Ishikawa (cell line): ENCODE measurements around the gene ACSL5.

ENCODE experiments used
- CEBPB ChIP-seq: IDR thresholded peaks from 2 replicates; pipeline ENCODE4 v1.6.1; 2012
- CREB1 ChIP-seq: IDR thresholded peaks from 2 replicates; pipeline ENCODE4 v1.6.1; 2012; ENCODE audit warnings: low read depth
- EGR1 ChIP-seq: IDR thresholded peaks from 2 replicates; pipeline ENCODE4 v1.6.1; 2012
- EP300 ChIP-seq: IDR thresholded peaks from 2 replicates; pipeline ENCODE4 v1.6.1; 2012; ENCODE audit warnings: borderline replicate concordance
- NFIC ChIP-seq: IDR thresholded peaks from 2 replicates; pipeline ENCODE4 v1.6.1; 2012
- RAD21 ChIP-seq: IDR thresholded peaks from 2 replicates; pipeline ENCODE4 v1.6.1; 2012; ENCODE audit warnings: low read depth
- REST ChIP-seq: IDR thresholded peaks from 2 replicates; pipeline ENCODE4 v1.6.1; 2012; ENCODE audit warnings: low read depth, mild to moderate bottlenecking
- TAF1 ChIP-seq: IDR thresholded peaks from 2 replicates; pipeline ENCODE4 v1.6.1; 2012; ENCODE audit warnings: low read depth, mild to moderate bottlenecking
- TEAD4 ChIP-seq: IDR thresholded peaks from 2 replicates; pipeline ENCODE4 v1.6.1; 2012
- YY1 ChIP-seq: IDR thresholded peaks from 2 replicates; pipeline ENCODE4 v1.6.1; 2012; ENCODE audit warnings: low read depth
- ZBTB7A ChIP-seq: IDR thresholded peaks from 2 replicates; pipeline ENCODE4 v1.6.1; 2012; ENCODE audit warnings: low read depth
- TF ChIP-seq, protein P1 (sequence below): IDR thresholded peaks from 2 replicates; pipeline ENCODE4 v1.6.1; 2012
- TF ChIP-seq, protein P2 (sequence below): IDR thresholded peaks from 2 replicates; pipeline ENCODE4 v1.6.1; 2012

The ACSL5 gene

GRCh38 chr10:112382515-112383235 is 8.8 kb downstream of the ACSL5 start:
- TF ChIP-seq CEBPB = no peak
- TF ChIP-seq, protein P1, sequence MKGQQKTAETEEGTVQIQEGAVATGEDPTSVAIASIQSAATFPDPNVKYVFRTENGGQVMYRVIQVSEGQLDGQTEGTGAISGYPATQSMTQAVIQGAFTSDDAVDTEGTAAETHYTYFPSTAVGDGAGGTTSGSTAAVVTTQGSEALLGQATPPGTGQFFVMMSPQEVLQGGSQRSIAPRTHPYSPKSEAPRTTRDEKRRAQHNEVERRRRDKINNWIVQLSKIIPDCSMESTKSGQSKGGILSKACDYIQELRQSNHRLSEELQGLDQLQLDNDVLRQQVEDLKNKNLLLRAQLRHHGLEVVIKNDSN = no peak

- TF ChIP-seq EP300 = no peak
- no peak for TF ChIP-seq TAF1
- TF ChIP-seq REST = no peak
- no peak for TF ChIP-seq TEAD4
- no peak for TF ChIP-seq ZBTB7A
- no peak for TF ChIP-seq NFIC
- TF ChIP-seq, protein P1 = no peak
These were observed 9.4 kb downstream of the ACSL5 start for GRCh38 chr10:112383325-112383724.

DNA sequence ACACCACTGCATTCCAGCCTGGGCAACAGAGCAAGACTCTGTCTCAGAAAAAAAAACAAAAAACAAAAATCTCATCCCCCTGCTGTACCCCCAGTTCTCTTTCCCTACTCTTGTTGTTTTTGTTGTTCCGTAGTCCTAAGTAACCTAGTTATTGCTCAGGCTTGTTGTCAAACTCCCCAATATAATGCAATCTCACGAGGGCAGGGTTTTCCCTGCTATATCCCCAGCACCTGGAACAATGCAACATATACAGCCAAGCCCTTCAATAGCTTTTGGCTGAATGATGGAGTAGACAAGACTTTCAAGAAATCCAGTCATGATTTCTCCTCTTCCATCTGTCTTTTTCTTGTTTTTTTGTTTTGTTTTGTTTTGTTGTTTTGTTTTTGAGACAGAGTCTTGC is 10.2 kb downstream of the ACSL5 start:
- TF ChIP-seq, protein P1 = no peak
- no peak for TF ChIP-seq TAF1
- no peak for TF ChIP-seq RAD21
- no peak for TF ChIP-seq REST
- no peak for TF ChIP-seq EGR1

GRCh38 chr10:112385201-112385600 is 11.3 kb downstream of the ACSL5 start:
- TF ChIP-seq EP300 (no peak), YY1 (no peak), EGR1 (no peak), CREB1 (no peak), CEBPB (no peak)

DNA sequence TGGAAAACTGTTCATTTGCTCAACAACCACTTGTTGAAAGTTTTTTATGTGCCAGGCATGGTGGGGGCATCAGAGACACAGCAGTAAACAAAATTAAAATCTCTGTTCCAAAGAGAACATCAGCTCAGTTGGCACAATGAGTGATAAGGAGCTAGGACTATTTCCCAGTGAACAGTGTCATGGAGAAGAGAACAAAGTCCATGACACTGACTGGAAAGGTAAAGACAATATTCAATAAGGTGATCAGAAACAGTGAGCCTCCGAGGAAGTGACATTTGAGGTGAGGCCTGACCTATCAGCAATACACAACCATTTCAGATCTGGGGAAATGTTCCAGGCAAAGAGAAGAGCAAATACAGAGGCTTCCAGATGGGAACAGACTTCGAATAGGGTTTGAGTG is 14.6 kb downstream of the ACSL5 start:
- TF ChIP-seq, protein P2, sequence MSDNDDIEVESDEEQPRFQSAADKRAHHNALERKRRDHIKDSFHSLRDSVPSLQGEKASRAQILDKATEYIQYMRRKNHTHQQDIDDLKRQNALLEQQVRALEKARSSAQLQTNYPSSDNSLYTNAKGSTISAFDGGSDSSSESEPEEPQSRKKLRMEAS = no peak
- TF ChIP-seq TEAD4 = no peak
- no peak for TF ChIP-seq ZBTB7A
- TF ChIP-seq CREB1 = no peak
- no peak for TF ChIP-seq REST
- no peak for TF ChIP-seq RAD21
- TF ChIP-seq, protein P1 = no peak
- TF ChIP-seq EP300 = no peak
- no peak for TF ChIP-seq NFIC
- TF ChIP-seq EGR1 = no peak
- TF ChIP-seq YY1 = no peak
- TF ChIP-seq CEBPB = no peak
